Hematopoietic multipotent progenitor cell treated with erythropoietin and hydrocortisone succinate and interleukin-3 and kit ligand, for 6 days (in vitro differentiated cells): Measurements from ENCODE around the gene NOTCH1.
"Not testable (repeated sequence)": the region's sequence is repeated elsewhere in the genome, so short reads cannot be mapped to it uniquely, and the experiment has no call there.

ENCODE experiments used
- DNase-seq: peaks from one replicate; pipeline ENCODE4 v3.0.0-alpha.2; 2015

The NOTCH1 gene

GRCh38 chr9:136578915-136579649, 33.2 kb upstream of the NOTCH1 start:
- DNase-seq = peak; percentile 32

DNA sequence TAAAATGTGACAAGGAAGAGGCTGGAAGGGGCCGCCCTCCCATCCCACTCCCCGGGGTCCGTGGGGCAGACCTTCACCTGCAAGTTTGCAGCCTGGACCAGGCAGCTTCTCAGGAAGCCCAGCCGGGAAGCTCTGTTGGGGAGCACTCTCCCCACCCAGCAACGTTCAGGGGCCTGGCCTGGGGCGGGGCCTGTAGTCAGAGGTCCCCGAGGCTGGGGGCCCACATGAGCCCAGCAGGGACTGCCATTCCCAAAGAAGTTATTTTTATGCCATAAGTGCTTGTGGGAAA, 32.7 kb upstream of the NOTCH1 start:
- no peak for DNase-seq

GRCh38 chr9:136577941-136578625, 32.2 kb upstream of the NOTCH1 start:
- DNase-seq = no peak

GRCh38 chr9:136576269-136576626, 30.4 kb upstream of the NOTCH1 start:
- DNase-seq = no peak

GRCh38 chr9:136575626-136576268, 29.9 kb upstream of the NOTCH1 start:
- DNase-seq = no peak

GRCh38 chr9:136574606-136575005, 28.8 kb upstream of the NOTCH1 start:
- DNase-seq = not testable (repeated sequence)

DNA sequence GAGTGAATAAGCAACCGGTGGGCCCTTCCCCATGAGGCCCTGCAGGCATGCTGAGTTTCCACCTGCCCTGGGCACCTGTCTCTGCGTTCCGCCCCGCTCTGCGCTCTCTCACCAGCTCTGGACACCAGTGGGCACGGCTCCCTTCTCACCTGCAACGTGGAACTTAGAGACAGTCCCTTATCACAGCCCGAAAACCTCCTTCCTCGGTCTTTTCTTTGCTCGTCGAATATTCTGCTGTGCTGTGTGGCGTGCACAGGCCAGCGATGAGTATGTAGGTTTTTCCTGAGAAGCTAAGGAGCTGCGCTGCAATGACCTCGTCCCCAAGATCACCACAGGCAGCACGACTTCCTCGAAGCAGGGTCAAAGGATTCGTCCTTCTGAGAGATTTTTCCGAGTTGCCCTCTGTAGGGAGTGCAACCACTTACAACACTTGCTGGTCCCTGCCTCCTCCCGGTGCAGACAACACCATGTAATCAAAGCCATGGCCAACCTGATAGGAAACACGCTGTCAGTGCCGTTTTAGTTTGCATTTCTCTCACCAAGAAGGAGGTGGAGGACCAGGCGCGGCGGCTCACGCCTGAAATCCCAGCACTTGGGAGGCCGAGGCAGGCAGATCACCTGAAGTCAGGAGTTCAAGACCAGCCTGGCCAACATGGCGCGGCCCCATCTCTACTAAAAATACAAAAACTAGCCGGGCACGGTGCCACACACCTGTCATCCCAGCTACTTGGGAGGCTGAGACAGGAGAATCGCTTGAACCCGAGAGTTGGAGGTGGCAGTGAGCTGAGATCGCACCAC, 27.2 kb upstream of the NOTCH1 start:
- no peak for DNase-seq

DNA sequence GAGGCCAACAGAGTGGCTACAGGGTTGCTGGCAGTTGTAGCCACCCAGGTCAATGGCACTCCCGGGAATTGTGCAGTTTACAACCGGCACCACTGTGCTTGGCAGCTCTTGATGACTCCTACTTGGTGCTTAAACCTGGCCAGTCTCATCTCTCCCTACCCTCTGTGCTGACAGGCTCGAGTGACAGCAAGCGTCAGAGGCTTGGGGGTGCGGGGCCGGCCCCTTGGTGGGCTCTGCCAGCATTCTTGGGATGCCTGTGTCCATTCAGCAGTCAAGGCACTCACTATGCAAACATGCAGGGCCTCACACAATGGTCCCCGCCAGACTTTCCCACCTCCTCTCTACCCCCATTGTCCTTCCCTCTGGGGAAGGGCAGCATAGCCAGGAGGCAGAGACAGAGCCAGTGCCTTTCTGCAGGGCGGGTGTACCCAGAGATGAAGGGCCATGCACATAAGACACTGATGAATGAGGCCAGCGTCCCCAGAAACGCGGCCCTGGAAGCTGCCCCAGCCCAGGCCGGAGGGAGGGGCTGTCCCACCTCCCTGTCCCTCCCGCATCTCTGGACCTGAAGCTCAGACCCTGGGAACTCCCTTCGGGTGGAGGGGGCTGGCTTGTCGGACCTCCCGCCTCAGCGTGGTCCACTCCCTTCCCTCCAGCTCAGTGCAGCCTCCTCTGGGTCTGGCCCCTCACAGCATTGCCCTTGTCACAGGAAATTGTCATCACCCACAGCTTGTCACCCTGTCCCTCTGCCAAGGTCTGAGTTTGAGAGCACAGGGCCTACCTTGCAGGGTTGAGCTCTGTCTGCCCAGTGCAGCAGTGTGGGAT, 26.4 kb upstream of the NOTCH1 start:
- no peak for DNase-seq

DNA sequence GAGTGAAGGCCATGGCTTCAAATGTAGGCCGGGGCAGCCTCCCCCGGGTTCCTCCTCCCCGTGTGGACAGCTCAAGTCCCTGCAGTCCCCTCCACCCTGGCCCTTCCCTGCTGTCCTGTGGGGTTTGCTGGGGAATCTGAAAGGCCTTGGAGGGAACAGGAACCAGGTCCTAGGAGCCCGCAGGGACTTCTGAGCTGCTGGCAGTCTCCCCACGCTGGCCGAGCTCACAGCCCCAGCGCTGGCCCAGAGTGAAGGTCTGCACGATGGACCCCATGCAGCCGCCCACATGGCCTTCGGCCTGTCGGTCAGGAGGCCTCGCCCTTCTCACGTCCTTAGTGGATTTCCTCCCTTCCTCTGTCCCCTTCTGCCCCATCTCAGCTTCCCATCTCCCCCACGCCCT, 25.7 kb upstream of the NOTCH1 start:
- no peak for DNase-seq

DNA sequence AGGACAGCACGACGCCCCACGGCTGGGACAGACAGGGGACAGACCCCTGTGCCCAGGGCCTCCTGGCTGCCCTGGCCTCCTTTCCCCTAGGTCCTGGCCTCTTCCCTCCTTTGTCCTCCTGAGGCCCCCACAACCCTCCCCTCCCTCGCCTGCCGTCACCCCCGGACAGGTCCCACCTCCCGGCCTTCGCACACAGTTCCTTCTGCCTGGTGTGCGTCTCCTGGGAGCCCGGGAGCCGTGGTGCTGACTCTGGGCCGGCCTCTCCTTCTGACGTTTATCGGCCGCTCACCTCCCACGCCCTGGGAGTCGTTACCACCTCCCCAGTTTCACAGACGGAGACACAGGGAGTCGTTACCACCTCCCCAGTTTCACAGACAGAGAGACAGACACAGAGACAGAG, 25.1 kb upstream of the NOTCH1 start:
- no peak for DNase-seq

DNA sequence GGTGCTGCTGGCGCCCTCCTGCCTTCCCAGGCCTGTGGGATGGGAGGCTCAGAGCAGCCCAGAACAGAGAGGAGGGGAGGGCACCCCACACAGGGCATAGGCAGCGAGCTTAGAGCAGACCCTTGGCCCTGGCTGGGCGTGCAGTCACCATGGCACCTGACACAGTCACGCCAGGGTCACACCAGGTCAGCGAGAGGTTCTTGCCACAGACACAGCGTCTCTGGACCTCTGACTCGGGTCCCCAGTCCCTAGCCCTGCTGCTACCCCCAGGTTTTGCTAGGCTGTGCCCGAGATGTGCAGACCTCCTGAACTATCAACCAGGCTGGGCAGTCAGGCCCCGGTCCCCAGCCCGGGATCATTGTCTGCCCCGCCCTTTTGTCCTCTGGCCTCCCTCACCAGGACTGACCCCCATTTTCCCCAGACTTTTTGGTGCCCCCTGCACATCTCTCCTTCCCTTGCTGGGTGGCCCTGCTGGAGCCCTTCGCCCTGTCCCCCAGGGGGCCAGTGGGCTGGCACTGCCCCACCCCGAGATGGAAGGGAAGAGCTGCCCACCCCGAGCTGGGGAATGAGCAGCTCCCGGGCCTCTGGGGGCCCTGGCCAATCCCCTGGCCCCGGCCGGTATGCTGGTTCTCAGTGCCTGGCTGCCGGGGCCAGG, 24.5 kb upstream of the NOTCH1 start:
- no peak for DNase-seq

GRCh38 chr9:136569526-136570148, 23.8 kb upstream of the NOTCH1 start:
- DNase-seq = no peak

GRCh38 chr9:136568288-136569081, 22.6 kb upstream of the NOTCH1 start:
- DNase-seq = no peak

DNA sequence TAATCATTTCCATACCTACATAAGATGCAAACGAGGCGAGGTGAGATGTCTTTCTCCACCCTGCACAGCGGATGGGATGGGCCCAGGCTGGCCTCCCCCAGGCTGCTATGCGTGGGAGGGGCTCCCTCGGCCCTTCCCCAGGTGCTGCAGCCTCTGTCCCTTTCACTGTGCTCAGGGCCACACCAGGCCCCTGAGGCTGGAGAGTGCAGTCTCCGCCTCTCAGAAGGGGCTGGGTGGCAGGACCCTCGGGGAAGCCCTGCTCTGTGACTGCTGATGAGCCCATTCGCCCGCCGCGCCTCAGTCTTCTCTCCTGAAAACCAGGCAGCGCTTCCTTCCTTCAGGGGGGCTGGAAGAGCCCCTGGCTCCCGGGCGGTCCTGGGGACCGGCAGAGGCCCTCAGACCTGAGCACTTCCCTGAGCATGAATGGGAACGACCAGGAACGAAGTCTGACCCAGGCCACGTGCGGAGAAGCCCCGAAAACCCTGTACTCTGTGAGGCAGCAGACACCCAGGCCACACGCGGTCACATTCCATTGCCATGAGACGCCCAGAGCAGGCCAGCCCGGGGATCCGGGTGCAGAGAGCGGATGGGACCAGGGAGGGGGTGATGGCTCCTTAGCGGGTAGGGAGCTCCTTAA, 21.9 kb upstream of the NOTCH1 start:
- no peak for DNase-seq

DNA sequence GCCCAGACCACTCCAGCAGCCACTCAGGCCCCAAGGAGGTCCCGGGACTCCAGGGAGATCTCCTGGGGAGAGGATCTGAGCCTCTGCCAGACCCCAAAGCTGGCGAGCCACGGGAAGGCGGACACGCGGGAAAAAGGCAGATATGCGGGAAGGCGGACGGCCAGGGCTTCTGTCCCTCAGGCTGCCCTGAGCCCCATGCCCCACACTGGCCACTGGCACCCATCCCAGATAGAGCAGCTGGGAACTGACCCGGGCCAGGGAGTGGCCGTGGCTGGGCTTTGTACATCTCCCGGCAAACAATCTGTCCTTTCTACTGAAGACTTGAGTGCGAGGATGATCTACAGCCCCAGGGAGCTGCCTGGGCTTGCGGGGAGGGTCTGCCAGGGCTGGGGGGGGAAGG, 21.1 kb upstream of the NOTCH1 start:
- DNase-seq = no peak

DNA sequence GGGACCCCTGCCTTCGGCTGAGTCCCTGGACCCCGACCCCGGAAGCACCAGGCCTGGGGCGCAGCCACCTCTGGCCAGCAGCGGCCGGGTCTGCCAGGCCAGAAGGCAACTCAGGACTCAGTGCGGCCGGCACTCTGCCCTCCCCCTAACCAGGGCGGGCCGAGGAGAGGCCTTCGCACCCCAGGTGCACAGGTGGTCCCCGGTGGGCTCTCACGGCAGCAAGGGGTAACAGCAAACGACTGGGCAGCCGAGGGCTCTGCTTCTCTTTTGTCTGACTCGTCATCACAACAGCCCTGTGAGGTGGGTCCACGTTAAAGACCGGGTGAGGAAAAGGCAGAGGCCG, 20.7 kb upstream of the NOTCH1 start:
- no peak for DNase-seq

- no peak for DNase-seq
Measured at GRCh38 chr9:136565715-136566552, 20.1 kb upstream of the NOTCH1 start.

DNA sequence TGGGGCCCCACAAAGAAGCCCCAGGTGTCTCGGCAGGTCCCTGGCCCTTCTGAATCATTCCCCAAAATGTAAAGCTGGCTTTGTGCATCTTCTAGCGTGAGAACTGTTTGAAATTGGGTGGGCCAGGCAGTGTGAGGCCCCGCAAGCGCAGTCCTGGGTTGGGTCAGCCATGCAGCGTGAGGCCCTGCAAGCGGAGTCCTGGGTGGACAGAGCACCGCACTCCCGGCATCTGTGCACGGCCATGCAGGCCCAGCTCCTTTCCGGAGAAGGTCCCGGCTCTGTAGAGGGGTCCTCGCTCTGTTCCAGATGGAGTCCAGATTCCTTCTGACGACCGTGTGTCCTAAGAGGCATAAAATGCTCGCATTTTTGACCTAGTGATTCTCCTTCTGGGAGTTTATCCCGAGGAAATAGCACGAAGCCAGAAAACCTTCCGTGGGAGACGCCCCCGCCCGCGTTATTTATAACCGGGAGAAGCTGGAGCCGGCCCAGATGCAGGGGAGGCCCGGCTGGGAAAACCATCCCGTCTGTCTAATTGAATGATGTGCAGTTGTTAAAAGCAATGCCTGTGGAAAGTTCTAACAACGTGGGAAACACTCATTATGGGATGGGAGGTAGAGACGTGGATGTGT, 19.4 kb upstream of the NOTCH1 start:
- DNase-seq = no peak

DNA sequence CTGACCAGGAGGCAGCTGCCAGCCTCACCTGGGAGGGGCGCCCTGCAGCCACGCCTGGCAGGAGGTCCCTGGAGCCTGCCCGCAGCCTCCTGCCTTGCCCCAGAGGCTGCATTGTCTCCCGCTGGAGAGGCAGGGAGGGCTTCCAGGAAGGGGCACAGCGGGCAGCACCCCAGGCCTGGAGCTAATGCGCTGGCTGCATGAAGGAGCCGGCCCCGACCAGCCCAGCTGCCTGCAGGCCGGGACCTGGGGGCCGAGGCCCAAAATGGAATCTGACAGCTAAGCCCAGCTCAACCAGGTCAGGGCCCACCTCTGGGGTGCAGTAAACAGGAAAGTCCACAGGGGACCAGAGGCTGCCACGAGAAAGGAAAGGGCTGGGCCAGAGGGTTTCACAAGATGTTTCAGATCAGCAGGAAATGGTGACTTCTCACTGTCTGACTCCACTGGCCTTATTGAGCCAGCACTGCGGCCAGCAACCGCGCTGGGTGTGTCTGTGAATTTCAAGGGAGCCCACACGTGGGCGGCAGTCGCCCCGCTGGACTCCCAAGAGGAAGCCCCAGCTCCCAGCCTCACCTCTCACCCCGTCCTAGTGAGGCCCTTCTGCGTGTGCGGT, 18.6 kb upstream of the NOTCH1 start:
- peak; percentile 68 for DNase-seq
